Measurements from ENCODE around the gene WFIKKN1.
"Not testable (repeated sequence)": the region's sequence is repeated elsewhere in the genome, so short reads cannot be mapped to it uniquely, and the experiment has no call there.

Gene WFIKKN1

DNA sequence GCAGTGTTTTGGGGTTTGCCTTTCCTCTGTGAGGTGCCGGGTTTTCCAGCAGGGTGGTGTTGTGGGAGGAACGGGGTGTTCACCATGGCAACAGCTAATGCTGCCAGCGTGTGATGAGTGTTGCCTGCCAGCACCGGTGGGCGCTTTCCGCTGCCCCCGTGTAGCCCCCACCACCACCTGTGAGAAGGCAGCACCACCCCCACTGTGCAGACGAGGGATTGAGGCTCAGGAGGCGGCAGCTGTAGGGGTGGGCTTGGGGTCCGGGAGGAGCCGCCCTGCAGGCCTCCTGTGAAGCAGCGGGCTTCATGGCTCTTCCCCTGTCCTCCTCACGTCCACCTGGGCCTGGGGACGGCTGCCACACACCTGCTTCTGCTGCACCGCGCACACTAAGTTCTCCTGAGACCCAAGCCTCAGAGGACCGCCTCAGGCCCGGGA is 35.7 kb upstream of the WFIKKN1 start:
- DNase-seq = no peak

DNA sequence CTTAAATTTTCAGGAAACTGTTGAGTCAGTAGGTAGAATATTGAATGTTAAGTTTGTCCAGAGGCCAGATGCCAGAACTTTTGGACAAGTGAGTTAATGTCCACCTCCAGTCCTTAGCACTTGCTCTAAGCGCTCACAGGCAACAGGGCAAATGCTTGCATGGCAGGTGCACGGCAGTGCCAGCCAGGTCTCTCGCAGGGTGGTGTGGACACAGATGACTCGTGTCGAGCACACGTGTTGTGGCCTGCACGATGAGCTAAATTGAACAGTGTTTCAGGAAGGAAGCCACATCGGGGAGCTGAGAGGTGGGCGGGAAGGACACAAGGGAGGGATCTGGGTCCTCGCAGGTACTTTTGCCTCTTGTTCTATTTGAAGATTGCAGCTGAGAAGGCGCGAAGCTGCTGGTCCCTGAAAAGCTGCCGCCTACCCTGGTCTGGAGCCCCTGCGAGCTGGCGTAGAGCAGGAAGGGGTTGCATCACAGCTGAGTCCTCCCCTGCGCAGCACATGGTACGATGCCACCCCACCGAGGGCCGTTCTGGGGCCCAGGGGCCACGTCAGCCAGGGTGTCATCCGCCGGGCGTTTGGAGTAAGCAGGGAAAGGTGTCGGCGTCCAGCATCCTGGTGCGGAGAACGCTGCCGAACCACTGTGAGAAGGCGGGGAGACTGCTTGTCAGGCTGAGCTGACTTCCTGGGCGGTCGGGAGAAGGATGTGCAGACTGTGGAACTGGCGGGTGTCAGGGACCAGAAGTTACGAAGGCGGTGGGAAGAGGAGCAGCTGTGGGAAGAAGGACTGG is 34.6 kb upstream of the WFIKKN1 start:
- no peak for DNase-seq

DNA sequence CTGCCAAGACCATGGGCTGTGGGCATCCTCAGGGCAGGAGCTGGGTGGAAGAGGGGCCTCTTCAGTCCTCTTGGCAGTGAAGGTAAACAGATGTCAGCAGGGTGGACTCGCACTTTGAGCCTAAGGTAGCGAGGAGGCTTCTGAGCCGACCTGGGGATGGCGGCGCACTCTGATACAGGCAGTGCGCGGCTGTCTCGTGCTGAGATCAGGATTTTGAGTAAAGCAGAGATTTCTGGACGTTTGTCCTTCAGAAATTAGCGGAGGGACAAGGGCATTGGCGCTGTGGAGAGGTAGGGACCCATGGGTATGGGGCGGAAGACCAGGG is 34.1 kb upstream of the WFIKKN1 start:
- DNase-seq = no peak

DNA sequence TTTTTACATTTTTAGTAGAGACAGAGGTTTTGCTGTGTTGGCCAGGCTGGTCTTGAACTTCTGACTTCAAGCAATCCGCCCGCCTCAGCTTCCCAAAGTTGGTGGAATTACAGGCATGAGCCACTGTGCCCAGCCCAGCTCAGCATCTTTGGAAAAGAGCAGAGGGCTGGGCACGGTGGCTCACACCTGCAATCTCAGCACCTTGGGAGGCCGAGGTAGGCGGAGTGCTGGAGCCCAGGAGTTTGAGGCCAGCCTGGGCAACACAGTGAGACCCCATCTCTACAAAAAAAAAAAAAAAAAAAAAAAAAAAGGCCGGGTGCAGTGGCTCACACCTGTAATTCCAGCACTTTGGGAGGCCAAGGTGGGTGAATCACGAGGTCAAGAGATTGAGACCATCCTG is 33.1 kb upstream of the WFIKKN1 start:
- not testable (repeated sequence) for DNase-seq

DNA sequence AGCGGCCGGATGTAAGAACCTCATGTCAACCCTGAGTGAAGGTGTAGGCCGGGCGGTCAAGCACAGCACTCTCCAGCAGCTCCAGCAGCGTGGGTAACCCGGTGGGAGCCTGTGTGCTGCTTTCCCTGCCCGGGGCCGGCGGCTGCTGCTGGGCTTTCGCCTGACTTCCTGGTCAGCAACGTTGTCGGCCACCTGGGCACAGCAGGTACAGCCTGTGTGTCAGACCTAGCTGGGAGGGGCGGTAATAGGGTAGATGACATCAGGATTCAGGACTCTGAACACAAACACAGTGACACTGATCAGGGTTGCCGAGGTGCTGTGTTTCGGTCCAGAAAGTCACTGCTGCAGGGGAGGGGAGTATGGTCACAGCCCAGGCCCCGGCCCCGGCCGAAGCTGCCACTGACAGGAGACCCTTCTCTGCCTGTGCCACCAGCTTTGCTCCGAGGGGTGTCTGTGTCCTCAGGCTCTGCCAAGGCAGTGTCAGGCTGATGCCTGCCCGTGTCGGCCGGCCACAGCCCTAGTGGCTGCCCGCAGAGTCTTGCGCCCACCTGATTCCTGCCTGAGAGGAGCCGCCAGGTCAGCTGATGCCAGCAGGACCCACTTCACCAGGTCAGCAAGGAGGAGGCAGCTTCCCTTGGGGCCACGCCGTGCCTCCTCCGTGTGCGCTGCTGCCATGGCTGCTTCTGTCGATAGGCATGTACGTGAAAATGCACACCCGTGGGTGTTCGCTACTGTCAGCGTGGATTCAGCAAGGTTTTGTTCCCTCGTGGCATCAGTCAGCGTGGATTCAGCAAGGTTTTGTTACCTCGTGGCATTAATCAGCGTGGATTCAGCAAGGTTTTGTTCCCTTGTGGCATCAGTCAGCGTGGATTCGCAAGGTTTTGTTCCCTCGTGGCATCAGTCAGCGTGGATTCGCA is 31.7 kb upstream of the WFIKKN1 start:
- no peak for DNase-seq

DNA sequence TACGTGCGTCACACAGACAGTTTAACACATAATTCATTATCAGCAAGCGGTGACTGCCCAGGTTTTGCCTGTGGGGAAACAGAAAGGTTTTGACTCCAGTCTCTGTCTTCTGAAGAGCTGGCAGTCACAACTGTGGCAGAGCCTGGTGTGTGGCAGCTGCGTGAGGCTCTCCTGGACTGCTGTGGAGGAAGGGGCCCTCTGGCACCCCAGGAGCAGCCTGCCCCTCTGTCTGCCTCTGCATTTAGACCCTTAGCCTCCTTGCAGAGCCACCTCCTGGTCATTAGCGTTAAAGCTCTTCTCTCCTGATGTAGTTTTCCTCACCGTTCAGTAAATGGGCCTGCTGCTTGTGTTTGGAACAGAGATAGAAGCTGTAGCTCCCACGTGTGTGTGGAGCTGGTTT is 30.0 kb upstream of the WFIKKN1 start:
- no peak for DNase-seq

DNA sequence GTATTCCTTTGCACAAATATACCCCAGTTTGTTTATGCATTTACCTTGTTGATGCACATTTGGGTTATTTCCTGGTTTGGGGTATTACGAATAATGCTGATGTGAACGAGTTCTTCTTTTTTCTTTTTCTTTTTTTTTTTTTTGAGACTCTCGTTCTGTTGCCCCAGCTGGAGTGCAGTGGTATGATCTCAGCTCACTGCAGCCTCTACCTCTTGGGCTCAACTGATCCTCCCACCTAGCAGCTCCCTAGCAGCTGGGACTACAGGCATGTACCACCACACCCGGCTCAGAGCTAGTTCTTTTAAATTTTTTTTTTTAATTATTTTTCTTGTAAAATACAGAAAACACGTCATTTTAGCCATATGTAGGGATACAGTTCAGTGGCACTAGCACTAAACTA is 26.9 kb upstream of the WFIKKN1 start:
- no peak for DNase-seq

DNA sequence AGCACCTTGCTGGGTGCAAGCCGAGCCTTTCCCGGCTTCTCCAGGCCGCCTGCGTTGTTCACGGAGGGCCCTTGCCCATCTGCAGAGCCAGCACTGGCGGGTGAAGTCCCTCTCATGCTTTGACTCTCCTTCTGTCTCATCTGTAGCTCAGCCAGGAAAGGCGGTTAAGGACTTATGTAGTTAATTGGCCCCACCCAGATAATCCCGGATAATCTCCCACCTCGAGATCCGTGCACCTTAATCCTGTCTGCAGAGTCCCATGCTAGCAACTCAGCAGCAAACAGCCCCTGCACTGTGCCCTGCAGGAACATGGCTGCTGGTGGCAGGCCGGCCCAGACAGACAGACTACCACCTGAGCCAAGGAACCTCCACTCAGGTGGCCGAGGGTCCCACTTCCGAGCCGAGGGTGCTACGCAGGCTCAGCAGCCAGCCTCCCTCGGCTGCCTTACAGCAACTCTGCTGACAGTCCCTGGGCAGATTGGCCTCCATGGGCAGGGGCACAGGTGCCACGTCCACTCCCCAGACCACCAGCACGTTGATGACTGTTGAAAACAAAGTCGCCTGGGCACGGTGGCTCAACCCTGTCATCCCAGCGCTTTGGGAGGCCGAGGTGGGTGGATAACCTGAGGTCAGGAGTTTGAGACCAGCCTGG is 24.0 kb upstream of the WFIKKN1 start:
- DNase-seq = no peak

DNA sequence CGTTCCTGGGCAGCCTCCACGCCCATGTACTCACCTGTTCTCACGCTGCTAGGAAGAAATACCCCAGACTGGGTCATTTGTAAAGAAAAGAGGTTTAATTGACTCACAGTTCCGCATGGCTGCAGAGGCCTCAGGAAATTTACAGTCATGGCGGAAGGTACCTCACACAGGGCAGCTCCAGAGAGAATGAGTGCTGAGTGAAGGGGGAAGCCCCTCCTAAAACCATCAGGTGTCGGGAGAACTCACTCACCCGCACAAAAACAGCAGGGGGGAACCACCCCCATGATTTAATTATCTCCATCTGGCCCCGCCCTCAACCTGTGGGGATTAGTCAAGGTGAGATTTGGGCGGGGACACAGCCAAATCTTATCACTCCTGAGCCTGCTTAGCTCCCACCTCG is 22.8 kb upstream of the WFIKKN1 start:
- no peak for DNase-seq

DNA sequence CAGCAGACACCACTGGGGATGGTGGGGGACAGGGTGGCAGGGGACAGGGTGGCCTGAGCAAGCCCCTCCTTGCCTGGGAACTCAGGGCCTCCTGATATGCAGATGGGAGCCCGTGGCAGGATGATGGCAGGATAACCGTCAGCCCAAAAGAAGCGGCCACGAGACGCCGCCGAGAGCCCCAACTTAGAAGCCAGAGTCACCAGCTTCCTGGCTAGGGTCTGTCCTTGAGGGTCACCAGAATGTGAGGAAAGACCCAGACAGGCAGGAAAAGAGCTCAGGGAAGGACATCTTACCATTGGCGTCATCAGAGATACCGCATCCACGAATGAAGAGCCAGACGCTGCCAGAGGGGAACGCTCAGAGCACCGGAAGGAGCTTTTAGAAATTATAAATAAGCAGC is 21.5 kb upstream of the WFIKKN1 start:
- no peak for DNase-seq

DNA sequence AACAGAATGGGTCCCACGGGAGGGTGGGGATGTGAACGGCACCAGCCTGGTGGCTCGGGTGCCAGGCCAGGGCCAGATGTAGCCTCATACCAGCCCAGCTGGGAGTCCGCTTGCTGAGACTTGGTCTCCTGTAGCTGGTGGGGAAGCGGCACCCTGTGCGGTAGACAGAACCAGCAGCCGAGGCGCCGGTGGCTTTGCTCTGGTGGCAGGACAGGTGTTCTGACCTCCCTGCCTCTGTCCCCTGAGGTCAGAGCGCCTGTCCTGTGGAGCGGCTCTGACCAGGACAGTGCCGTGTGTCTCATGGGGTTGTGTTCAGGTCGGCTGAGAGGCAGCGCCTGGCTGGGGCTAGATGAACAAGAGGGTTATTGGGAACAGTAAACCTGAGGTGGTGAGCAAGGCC is 20.8 kb upstream of the WFIKKN1 start:
- DNase-seq = no peak

DNA sequence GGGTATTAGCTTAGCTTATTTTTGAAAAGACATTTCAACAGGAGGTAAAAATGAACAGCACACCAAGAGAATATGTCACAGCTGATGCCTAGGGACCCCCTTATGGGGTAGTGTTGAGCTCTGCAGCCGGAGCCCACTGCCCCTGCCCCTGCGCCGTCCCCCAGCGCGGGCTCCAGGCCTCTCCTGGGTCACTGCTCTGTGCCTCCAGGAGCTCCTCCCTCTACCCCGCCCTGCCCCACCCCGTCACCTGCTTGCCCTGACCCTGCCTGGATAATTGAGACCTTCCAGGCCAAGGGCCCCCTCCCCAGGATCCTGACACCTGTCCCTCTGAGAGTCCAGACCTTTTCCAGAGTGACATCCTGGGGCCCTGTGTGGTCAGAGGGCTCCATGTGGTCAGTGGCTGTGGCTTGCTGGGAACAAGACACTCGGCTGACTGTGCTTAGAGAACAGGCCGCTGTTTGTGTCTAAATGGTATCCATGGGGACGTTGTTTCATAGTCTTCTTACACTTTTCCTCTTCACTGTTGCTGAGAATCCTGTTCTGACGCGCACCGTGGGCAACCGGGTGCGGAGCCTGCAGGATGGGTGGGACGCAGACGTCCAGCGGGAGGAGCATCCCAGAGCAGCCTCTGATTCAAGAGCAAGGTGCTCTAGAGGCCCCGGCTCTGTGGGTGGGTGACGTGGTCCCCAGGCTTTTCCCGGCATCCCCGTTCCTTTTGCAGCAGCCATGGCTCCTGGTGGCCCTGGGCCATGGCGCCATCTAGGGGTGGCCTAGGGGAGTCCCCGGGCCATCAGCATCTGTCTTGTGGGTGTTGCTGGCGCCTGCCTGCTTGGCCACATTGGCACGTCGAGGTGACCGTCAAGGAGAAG is 20.0 kb upstream of the WFIKKN1 start:
- no peak for DNase-seq

DNA sequence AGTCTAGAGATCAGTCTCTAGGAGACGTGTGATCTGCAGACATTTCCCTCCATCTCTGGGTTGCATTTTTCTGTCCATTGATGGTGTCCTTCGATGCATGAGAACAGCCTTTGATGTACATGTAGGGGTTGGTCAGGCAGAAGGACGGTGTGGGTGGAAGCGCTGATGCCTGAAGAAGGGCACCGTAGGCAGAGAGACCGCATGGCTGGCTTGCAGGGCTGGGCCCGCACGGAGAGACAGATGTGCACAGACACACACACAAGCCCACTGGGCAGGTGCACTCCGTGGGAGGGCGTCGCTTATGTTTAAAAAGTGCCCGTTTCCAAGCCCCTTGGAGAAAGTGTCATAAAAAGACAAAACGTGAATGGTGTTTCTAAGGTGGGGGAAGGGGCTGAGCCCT is 15.7 kb upstream of the WFIKKN1 start:
- no peak for DNase-seq

DNA sequence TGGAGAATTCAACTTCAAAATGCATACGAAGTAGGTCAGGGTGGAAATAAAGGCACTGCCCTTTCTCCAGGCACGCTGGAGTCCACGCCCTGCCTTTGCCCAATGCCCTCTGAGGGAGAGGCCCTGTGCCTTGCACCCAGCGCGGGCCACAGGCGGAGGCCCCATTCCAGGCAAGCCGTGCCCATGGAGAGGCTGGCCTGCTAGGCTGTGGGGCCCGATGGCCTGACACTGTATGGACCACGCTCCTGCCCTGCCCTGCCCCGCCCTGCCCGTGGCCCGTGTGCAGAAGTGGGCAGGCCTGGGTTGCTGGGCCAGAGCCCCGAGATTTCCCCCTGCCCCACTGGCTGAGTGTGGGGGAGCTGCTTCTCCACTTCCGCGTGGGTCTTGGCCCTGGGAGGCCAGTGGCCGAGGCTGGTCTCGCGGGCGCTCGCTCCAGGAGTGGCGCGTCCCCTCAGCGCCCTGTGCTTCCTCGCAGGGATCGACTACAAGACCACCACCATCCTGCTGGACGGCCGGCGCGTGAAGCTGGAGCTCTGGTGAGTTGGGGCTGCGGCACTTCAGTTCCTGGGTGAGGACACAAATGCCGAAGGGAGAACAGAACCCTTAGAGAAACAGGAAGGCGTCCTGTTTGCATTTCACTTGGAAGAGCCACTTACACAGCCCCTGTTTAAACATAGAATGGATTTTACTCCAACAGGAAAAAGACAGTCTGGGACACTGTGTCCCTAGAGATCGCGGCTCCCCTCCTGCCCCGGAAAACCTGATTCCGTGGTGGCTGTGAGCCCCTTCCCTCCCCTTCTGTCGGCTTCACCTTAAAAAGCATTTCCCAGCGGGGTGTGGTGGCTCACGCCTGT is 13.8 kb upstream of the WFIKKN1 start:
- no peak for DNase-seq

DNA sequence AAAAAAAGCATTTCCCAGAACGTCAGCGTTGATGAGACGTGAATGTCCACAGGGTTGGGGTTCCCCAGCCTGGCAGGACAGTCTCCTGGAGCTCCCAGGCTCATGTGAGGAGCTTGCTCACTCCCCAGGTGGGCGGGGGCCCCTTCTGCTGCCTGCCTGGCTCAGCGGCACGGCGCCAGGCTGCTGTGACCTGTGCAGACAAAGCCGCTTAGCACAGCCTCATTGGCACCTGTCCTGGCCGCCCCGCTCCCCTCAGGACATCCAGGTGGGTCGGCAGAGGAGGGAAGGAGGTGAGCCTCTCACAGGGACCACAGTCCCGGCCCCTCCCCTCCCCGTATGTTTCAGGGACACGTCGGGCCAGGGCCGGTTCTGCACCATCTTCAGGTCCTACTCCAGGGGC is 12.9 kb upstream of the WFIKKN1 start:
- DNase-seq = no peak

DNA sequence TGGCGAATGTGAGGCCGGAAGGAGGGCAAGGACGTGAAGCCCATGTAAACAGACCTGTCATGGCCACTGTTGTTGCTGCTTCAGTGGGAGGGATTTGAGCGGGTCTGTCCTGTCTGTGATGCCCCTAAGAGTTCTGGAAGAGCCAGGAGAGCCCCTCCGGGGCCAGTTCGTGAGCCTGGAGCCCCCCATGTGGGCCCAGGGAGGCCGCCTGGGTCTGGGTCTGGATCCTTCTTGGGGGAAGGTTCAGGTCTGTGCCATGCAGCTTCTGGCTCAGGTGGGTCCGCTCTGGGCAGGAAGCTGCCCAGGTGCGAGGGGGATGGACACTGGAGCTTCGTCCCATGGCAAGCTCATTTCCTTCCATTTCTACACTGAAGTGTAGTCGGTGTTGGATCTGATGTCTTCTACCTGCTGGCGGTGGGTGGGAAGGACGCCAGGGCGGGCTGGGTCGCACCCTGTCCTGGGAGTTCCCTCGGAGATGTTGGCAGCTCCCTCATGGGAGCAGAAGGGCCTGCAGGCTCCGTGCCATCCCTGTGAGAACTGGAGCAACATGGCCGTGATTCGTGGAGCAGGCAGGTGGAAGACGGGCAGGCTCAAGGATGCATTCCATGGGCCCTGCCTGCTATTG is 11.2 kb upstream of the WFIKKN1 start:
- DNase-seq = no peak

DNA sequence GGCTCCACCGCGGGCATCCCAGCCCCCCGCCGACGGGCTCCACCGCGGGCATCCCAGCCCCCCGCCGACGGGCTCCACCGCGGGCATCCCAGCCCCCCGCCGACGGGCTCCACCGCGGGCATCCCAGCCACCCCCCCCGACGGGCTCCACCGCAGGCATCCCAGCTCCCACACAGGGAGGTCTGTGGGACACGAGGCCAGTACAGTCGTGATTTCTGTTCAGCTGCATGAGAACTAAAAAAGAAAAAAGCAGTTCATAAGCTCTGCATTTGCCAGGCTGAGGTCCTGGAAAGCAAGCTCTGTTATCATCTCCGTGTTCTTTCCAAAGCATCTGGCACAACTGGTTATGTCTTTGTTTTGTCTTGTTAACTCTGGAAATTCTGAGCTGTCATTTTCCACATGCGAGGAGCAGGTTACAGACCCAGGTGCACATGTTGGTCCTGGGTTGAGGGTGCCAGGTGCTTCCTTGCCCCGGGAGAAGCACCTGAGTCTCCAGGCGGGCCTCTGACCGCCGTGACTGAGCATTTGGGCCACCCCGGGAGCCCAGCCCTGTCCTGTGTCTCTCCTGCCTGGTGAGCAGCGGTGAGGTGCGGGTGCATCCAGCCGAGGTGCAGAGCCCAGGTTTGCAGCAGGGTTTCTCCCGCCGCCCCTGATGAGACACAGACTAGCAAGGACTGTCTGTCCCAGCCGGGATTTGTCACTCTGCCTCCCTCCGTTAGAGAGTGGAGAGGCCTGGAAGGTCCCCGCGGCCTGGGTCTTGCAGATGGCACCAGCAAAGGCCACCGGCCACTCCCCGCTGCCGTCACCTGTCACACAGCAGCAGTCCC is 9.9 kb upstream of the WFIKKN1 start:
- DNase-seq = peak in 1 of 2 experiments; percentile 52

DNA sequence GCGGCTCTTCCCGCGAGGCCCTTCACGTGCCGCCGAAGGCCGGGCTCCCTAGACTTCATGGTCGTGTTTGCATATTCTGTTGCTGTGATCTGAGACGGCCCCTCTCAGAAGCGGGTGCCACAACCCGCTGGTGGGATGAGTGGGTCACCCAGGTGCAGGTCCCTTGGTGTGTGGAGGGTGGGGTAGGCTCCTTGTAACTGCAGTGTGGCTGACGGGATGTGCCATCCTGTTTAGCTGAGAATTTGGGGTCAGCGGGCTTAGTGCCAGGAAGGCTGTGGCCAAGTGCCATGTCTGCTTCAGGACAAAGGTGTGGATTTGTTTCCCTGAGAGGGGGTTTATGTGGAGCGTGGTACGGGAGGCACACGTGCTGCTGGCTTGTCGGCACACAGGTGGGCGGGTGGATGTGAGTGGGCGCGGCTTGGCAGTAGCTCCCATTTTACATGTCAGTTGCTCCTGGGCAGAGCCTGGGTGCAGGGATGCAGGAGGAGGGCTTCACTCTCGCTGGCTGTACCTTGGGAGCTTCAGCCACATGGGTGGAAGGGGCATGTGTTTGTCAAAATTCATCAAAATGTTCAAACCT is 9.2 kb upstream of the WFIKKN1 start:
- DNase-seq = peak; percentile 64 to 85

DNA sequence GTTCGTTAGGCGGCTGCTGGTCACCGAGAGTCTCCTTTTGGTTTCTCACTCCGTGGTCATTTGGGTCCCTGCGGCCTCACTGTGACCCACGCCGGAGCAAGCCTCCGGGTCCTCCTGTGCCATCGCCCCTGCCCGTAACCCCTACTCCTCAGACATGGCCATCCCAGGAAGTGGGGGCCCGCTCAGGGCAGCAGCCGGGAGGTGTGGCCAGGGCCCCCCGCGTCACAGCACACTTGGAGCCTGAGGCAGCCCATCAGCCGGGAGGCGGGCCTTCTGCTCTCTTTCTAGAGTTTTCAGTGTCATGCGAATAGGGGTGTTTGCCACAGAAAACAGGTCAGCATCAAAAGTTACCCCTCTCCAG is 7.9 kb upstream of the WFIKKN1 start:
- DNase-seq = no peak

DNA sequence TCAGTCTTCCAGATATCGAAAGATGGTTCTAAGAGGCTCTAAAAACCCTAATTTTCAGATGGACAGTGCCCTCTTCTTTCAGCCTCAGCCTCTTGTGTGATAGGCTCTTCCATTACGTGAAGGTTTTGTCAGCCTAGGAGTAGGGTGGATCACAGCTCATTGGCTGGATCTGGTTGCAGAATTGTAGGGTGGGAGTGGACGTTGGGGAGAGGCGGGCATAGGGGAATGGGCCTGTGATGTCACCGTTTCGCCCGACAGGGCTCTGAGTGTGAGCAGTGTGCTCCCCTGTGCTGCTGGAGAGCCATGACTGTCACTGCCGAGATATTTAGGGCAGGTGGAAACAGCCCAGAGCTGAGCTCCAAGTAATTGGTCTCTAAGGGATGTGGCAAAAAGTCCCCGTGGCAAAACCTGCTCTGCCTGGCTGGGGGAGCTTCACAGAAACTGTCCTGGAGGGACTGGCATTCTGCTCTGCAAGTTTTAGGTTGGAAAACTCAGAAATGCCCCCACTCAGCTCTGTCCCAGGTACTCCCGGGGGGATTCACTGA is 6.2 kb upstream of the WFIKKN1 start:
- no peak for DNase-seq
